ENCODE data around the gene SH2D2A.

- TF ChIP-seq POLR2A (IDR thresholded peaks at IDR 0.05; ENCODE audit: low read depth, low read length): no peak
- TF ChIP-seq POLR2AphosphoS5 (IDR thresholded peaks at IDR 0.05; ENCODE audit: low read depth, low read length): no peak
Measured at GRCh38 chr1:156834322-156834721, 17.7 kb upstream of the SH2D2A start.
